Caco-2 (cell line): ENCODE results near the gene IFITM2. TPM values are rescaled to one million over a fixed set of nuclear protein-coding genes. Genes with fewer than 3 reads are reported as not detected.

Experiments
- BruUV-seq: library from RNA; stranded (reverse); fragments of 400-500 nt; replicated peaks from 2 replicates; lab custom pipeline; 2021; lab: Mats Ljungman, UMichigan
- CTCF ChIA-PET: fragments of 300-600 bp; sonication (Branson Sonifier 250); formaldehyde crosslinking; loops from one replicate; lab custom pipeline; 2022; ENCODE audit warnings: antibody characterized with exemption; lab: Charles Lee
- POLR2A ChIA-PET: fragments of 300-600 bp; sonication (Branson Sonifier 250); formaldehyde crosslinking; loops from one replicate; lab custom pipeline; 2022; ENCODE audit warnings: antibody characterized with exemption; lab: Charles Lee
- DNase-seq, 2 experiments: peaks; one replicate each; pipeline versions ENCODE4 v3.0.0 to v3.0.0-alpha.2; 2020 to 2022
- H3K27me3 ChIP-seq: replicated peaks from 2 replicates; pipeline ENCODE4 v1.6.0; 2011; ENCODE audit warnings: low read length; ENCODE audit not compliant: control insufficient read depth, insufficient read depth
- H3K36me3 ChIP-seq: 2 replicates; pipeline ENCODE4 v1.5.1; 2011; ENCODE audit warnings: low read length; ENCODE audit not compliant: control insufficient read depth, insufficient read depth
- H3K4me1 ChIP-seq: fragments of 250-450 bp; sonication (Bioruptor Pico); 2 replicates; pipeline ENCODE4 v1.5.1; 2020; ENCODE audit warnings: mild to moderate bottlenecking
- H3K4me3 ChIP-seq: 2 replicates; pipeline ENCODE4 v1.5.1; 2011; ENCODE audit warnings: low read depth, mild to moderate bottlenecking, control low read depth, low read length
- H3K9me3 ChIP-seq: fragments of 250-450 bp; sonication (Bioruptor Pico); 2 replicates; pipeline ENCODE4 v1.5.1; 2020; ENCODE audit warnings: mild to moderate bottlenecking, moderate library complexity
- H3K27ac Mint-ChIP-seq: one replicate; pipeline ENCODE4 v1.8.0; 2022; ENCODE audit warnings: mixed read lengths; ENCODE audit not compliant: unreplicated experiment
- H3K27me3 Mint-ChIP-seq: one replicate; pipeline ENCODE4 v1.8.0; 2022; ENCODE audit warnings: mixed read lengths; ENCODE audit not compliant: insufficient read depth, unreplicated experiment
- H3K36me3 Mint-ChIP-seq: one replicate; pipeline ENCODE4 v1.8.0; 2022; ENCODE audit warnings: mild to moderate bottlenecking, mixed read lengths; ENCODE audit not compliant: insufficient read depth, unreplicated experiment
- H3K4me1 Mint-ChIP-seq: one replicate; pipeline ENCODE4 v1.8.0; 2022; ENCODE audit warnings: low read depth, mixed read lengths; ENCODE audit not compliant: unreplicated experiment
- H3K4me3 Mint-ChIP-seq: one replicate; pipeline ENCODE4 v1.8.0; 2022; ENCODE audit warnings: mild to moderate bottlenecking, moderate library complexity, mixed read lengths; ENCODE audit not compliant: unreplicated experiment
- H3K9me3 Mint-ChIP-seq: one replicate; pipeline ENCODE4 v1.8.0; 2022; ENCODE audit warnings: mixed read lengths; ENCODE audit not compliant: unreplicated experiment
- CTCF ChIP-seq, 2 experiments: fragments of 200-600 bp in 1 of 2; IDR thresholded peaks; 1 replicate in 1 of 2; 2 replicates in 1 of 2; pipeline versions ENCODE4 v1.5.1 to v1.8.0; 2011 to 2022; ENCODE audit warnings: antibody characterized with exemption in 1 of 2, control low read depth in 1 of 2, inconsistent platforms in 1 of 2, low read depth in 1 of 2, low read length in 1 of 2, mild to moderate bottlenecking in 1 of 2, moderate library complexity in 1 of 2; ENCODE audit not compliant: insufficient read depth in 1 of 2, severe bottlenecking in 1 of 2, unreplicated experiment in 1 of 2
- intact Hi-C: fragments of 100-400 bp; cut with micrococcal nuclease; formaldehyde crosslinking; loops from one replicate; pipeline ENCODE4 v1.10.0; 2022; ENCODE audit not compliant: unreplicated experiment
- total RNA-seq: library from RNA; stranded (reverse); gene quantifications from 2 replicates; pipeline ENCODE4 v1.2.3, GENCODE V29; 2022

IFITM2 gene
- total RNA-seq, 1 experiment from 2014 or later: 7.3 TPM

DNA sequence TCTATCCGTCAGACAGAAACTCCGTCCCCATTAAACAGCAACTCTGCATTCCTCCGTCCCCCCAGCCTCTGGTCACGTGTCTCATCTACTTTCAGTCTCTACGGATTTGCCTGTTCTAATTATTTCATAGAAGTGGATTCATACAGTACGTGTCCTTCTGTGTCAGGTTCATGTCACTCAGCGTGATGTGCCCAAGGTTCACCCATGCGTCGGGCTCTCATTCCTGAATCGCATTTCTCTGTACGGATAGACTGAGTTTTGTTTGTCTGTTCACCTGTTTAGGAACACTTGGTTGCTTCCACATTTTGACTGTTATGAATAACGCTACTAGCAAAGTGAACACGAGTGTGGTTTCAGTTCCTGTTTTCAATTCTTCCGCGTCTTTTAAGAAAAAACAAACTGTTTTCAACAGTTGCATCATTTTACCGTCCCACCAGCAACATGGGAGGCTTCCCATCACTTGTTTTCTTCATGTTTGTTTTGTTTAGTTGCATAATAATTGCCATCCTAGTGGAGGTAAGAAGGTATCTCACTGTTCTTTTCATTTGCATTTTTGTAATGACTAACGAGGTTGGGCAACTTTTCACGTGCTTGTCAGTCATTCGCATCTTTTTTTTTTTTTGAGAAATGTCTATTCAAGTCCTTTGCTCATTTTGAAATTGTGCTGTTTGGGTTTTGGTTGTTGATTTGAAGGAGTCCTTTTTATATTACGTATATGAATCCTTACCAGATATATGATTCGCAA lies 38.3 kb upstream of the IFITM2 start:
- Mint-ChIP-seq H3K27me3 (peaks cover 3% of the 10 kb centered on the region), H3K4me1 (no peaks in the 10 kb centered on the region), H3K4me3 (no peak overlapping the region), H3K9me3 (no peaks in the 10 kb centered on the region), H3K36me3 (peaks cover 6% of the 10 kb centered on the region), H3K27ac (no peak overlapping the region)
- BruUV-seq: no TSS peak
- no peak for DNase-seq
- intact Hi-C loops: no loop called here
- Histone ChIP-seq H3K9me3 (peaks cover 6% of the 10 kb centered on the region), H3K36me3 (no peaks in the 10 kb centered on the region), H3K4me3 (no peak overlapping the region), H3K27me3 (no peaks in the 10 kb centered on the region), H3K4me1 (peaks cover 5% of the 10 kb centered on the region; the same call in 1 of the 2 replicates)
- ChIA-PET CTCF (no interaction called here), POLR2A (no interaction called here)
- TF ChIP-seq CTCF (IDR thresholded peaks at IDR 0.05; ENCODE audit: insufficient read depth in 1 of 2, low read depth in 1 of 2, low read length in 1 of 2, severe bottlenecking in 1 of 2, unreplicated experiment in 1 of 2): no peak

DNA sequence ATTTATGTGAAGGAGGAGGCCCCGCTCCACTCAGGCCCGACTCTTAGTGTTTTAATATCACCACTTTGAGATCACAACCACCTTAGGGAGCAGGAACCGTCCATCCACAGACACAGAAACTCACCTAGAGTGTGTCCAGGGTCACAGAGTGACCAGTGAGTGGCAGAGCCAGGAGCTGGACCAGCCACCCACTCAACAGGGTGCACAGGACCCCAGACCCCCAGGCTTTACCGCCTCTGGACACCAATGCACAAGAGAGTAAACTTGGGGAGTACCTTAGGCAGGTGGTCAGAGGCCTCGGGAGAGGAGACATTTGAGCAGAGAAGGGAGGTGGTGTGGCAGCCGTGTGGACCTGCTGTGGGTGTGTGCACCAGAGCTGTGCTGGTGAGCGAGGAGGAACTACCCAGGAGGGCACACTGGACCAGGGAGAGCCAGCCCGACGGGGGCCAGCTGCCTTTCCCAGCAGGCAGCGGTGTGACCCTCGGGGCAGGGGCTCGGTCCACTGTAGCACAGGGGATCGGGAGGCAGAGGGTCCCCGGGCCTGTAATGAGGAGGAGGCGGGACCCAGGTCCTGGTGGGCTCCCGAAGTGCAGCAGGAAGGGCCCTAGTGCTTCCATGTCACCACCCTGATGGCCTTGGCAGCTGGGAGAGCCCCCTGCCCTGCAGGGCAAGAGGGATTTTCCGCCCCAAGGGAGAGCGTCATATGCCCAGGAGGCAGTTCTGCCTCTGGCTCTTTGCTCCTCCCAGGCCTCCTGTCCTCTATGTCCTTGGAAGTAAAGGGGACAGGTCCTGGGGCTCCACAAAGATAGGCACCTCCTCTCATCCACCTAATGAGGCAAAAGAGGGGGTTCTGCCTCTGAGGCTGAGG lies 36.9 kb upstream of the IFITM2 start:
- Histone ChIP-seq H3K4me3 (no peak overlapping the region), H3K27me3 (no peaks in the 10 kb centered on the region), H3K4me1 (peaks cover 5% of the 10 kb centered on the region; the same call in 1 of the 2 replicates), H3K36me3 (no peaks in the 10 kb centered on the region), H3K9me3 (peaks cover 6% of the 10 kb centered on the region)
- Mint-ChIP-seq H3K4me3 (no peak overlapping the region), H3K36me3 (peaks cover 6% of the 10 kb centered on the region), H3K27me3 (peaks cover 3% of the 10 kb centered on the region), H3K9me3 (no peaks in the 10 kb centered on the region), H3K4me1 (no peaks in the 10 kb centered on the region), H3K27ac (peak overlapping the region; percentile 12)
- ChIA-PET CTCF (interaction anchor here (0.8 kb wide), 1 partner anchor 20 kb away, joined by 3 read pairs; no protein-coding TSS in a partner anchor), POLR2A (no interaction called here)
- no peak for DNase-seq
- BruUV-seq: no TSS peak
- intact Hi-C loops: no loop called here
- no peak for TF ChIP-seq CTCF (IDR thresholded peaks at IDR 0.05; ENCODE audit: insufficient read depth in 1 of 2, low read depth in 1 of 2, low read length in 1 of 2, severe bottlenecking in 1 of 2, unreplicated experiment in 1 of 2)

DNA sequence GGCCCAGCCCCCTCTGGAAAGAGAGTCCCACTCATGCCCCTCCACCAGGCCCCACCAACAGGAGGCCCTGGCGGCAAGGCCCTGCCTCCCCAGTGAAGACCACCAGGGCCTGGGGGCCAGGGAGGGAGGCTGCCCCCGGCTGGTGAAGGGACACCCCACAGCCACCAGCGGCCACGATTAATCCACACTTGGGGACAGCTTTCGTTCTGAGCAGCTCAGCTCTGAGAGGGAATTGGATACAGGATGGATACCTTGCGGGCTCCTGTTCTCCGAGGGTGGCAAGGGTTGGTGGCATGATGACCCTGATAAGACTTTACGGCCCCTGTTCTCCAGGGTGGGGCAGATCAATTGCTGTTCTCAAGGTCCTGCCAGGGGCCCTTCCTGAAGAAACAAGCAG lies 36.3 kb upstream of the IFITM2 start:
- no peaks in the 10 kb centered on the region for H3K27me3 ChIP-seq
- Mint-ChIP-seq H3K4me3 (no peak overlapping the region), H3K4me1 (no peaks in the 10 kb centered on the region), H3K9me3 (no peaks in the 10 kb centered on the region), H3K27me3 (peaks cover 3% of the 10 kb centered on the region), H3K27ac (no peak overlapping the region), H3K36me3 (peaks cover 6% of the 10 kb centered on the region)
- no peak for DNase-seq
- no peaks in the 10 kb centered on the region for H3K36me3 ChIP-seq
- H3K4me3 ChIP-seq: no peak overlapping the region
- no TSS peak for BruUV-seq
- peaks cover 5% of the 10 kb centered on the region; the same call in 1 of the 2 replicates for H3K4me1 ChIP-seq
- ChIA-PET POLR2A (no interaction called here), CTCF (interaction anchor here (0.8 kb wide), 1 partner anchor 21 kb away, joined by 3 read pairs; no protein-coding TSS in a partner anchor)
- peaks cover 3% of the 10 kb centered on the region; the same call in 1 of the 2 replicates for H3K9me3 ChIP-seq
- TF ChIP-seq CTCF (IDR thresholded peaks at IDR 0.05; ENCODE audit: insufficient read depth in 1 of 2, low read depth in 1 of 2, low read length in 1 of 2, severe bottlenecking in 1 of 2, unreplicated experiment in 1 of 2): no peak
- intact Hi-C loops: no loop called here
